ENCODE measurements around the gene KRTAP4-7. TPM values are rescaled to one million over a fixed set of nuclear protein-coding genes. Genes with fewer than 3 reads are reported as not detected.

The KRTAP4-7 gene
- total and polyA plus RNA-seq, 4 donors, result not detected

GRCh38 chr17:41126412-41126811, 42.5 kb downstream of the KRTAP4-7 start:
- H3K27ac ChIP-seq (ENCODE audit: low read depth in 1 of 2, low read length in 1 of 2), result no peak overlapping the region
- no peaks in the 10 kb centered on the region for H3K27me3 ChIP-seq (ENCODE audit: control insufficient read depth in 3 of 3, insufficient read depth in 3 of 3, low read length in 2 of 3)
- TF ChIP-seq CTCF (IDR thresholded peaks at IDR 0.05; ENCODE audit: control extremely low read depth, extremely low read depth), result no peak
- H3K36me3 ChIP-seq (ENCODE audit: control insufficient read depth in 4 of 4, insufficient read depth in 4 of 4, low read length in 4 of 4), result no peaks in the 10 kb centered on the region
- 81 to 89% methylated on average over 3 of the region's 3 CpGs for WGBS, 2 donors
- no peak for ATAC-seq (ENCODE audit: insufficient read depth, low FRiP score)
- H3K4me3 ChIP-seq, result no peak overlapping the region
- no peak for DNase-seq
- H3K4me1 ChIP-seq (ENCODE audit: control insufficient read depth in 5 of 5, insufficient read depth in 5 of 5, low read length in 5 of 5), result no peaks in the 10 kb centered on the region
- H3K9ac ChIP-seq (ENCODE audit: insufficient read depth in 1 of 2, low read length in 2 of 2), result no peak overlapping the region
- peaks cover 0 to 3% (median 0%) of the 10 kb centered on the region in 4 donors for H3K9me3 ChIP-seq (ENCODE audit: control insufficient read depth in 4 of 4, insufficient read depth in 3 of 4, low read length in 3 of 4)

GRCh38 chr17:41127371-41127770, 43.4 kb downstream of the KRTAP4-7 start:
- Histone ChIP-seq H3K36me3 (ENCODE audit: control insufficient read depth in 4 of 4, insufficient read depth in 4 of 4, low read length in 4 of 4) (no peaks in the 10 kb centered on the region), H3K4me3 (no peak overlapping the region), H3K27ac (ENCODE audit: low read depth in 1 of 2, low read length in 1 of 2) (no peak overlapping the region), H3K9me3 (ENCODE audit: control insufficient read depth in 4 of 4, insufficient read depth in 3 of 4, low read length in 3 of 4) (peaks cover 0 to under 1% (median 0%) of the 10 kb centered on the region in 4 donors), H3K4me1 (ENCODE audit: control insufficient read depth in 5 of 5, insufficient read depth in 5 of 5, low read length in 5 of 5) (no peaks in the 10 kb centered on the region), H3K27me3 (ENCODE audit: control insufficient read depth in 3 of 3, insufficient read depth in 3 of 3, low read length in 2 of 3) (no peaks in the 10 kb centered on the region), H3K9ac (ENCODE audit: insufficient read depth in 1 of 2, low read length in 2 of 2) (no peak overlapping the region)
- 67 to 83% methylated on average over 1 of the region's 1 CpG for WGBS, 2 donors
- DNase-seq (no peak), ATAC-seq (ENCODE audit: insufficient read depth, low FRiP score) (no peak)
- TF ChIP-seq CTCF (IDR thresholded peaks at IDR 0.05; ENCODE audit: control extremely low read depth, extremely low read depth), result no peak

GRCh38 chr17:41131979-41132378, 48.0 kb downstream of the KRTAP4-7 start:
- ATAC-seq (ENCODE audit: insufficient read depth, low FRiP score), result no peak
- Histone ChIP-seq H3K4me3 (no peak overlapping the region), H3K9ac (ENCODE audit: insufficient read depth in 1 of 2, low read length in 2 of 2) (no peak overlapping the region), H3K27me3 (ENCODE audit: control insufficient read depth in 3 of 3, insufficient read depth in 3 of 3, low read length in 2 of 3) (no peaks in the 10 kb centered on the region), H3K9me3 (ENCODE audit: control insufficient read depth in 4 of 4, insufficient read depth in 3 of 4, low read length in 3 of 4) (no peaks in the 10 kb centered on the region), H3K27ac (ENCODE audit: low read depth in 1 of 2, low read length in 1 of 2) (no peak overlapping the region), H3K4me1 (ENCODE audit: control insufficient read depth in 5 of 5, insufficient read depth in 5 of 5, low read length in 5 of 5) (no peaks in the 10 kb centered on the region), H3K36me3 (ENCODE audit: control insufficient read depth in 4 of 4, insufficient read depth in 4 of 4, low read length in 4 of 4) (no peaks in the 10 kb centered on the region)
- 82 to 89% methylated on average over 3 of the region's 3 CpGs for WGBS, 2 donors
- TF ChIP-seq CTCF (IDR thresholded peaks at IDR 0.05; ENCODE audit: control extremely low read depth, extremely low read depth), result no peak
- no peak for DNase-seq
